GM23338 (cell line): ENCODE measurements around the gene CIZ1. TPM values are rescaled to one million over a fixed set of nuclear protein-coding genes. Genes with fewer than 3 reads are reported as not detected.

Experiments used
- ATAC-seq: fragments of 200-7000 bp; cut with Tn5 transposase; 3 replicates; pipeline ENCODE4 v1.9.1; 2020
- DNase-seq: peaks from one replicate; pipeline ENCODE4 v3.0.0-alpha.2; 2015; ENCODE audit warnings: low spot score
- H2AFZ ChIP-seq: fragments of 200-600 bp; sonication (generic); 2 replicates; pipeline ENCODE4 v1.8.0; 2016; ENCODE audit warnings: antibody characterized with exemption, mild to moderate bottlenecking, moderate library complexity
- H3F3A ChIP-seq: fragments of 200-600 bp; sonication (generic); replicated peaks from 2 replicates; pipeline ENCODE4 v1.8.0; 2017; ENCODE audit warnings: antibody characterized with exemption, mixed run types, low read depth
- H3K27ac ChIP-seq: fragments of 200-600 bp; sonication (generic); 2 replicates; pipeline ENCODE4 v1.6.1; 2016; ENCODE audit warnings: low read depth
- H3K27me3 ChIP-seq: fragments of 200-600 bp; sonication (generic); 2 replicates; pipeline ENCODE4 v1.8.0; 2016; ENCODE audit warnings: mild to moderate bottlenecking, mixed run types, moderate library complexity; ENCODE audit not compliant: insufficient read depth
- H3K36me3 ChIP-seq: fragments of 200-600 bp; sonication (generic); 2 replicates; pipeline ENCODE4 v1.8.0; 2016; ENCODE audit warnings: mild to moderate bottlenecking; ENCODE audit not compliant: insufficient read depth
- H3K4me1 ChIP-seq: fragments of 200-600 bp; sonication (generic); 2 replicates; pipeline ENCODE4 v1.8.0; 2016; ENCODE audit warnings: mild to moderate bottlenecking, moderate library complexity; ENCODE audit not compliant: insufficient read depth
- H3K4me2 ChIP-seq: fragments of 200-600 bp; sonication (generic); 2 replicates; pipeline ENCODE4 v1.7.1; 2017; ENCODE audit warnings: mixed run types
- H3K4me3 ChIP-seq: fragments of 200-600 bp; sonication (generic); 2 replicates; pipeline ENCODE4 v1.6.1; 2016; ENCODE audit warnings: mixed run types
- H3K79me2 ChIP-seq: fragments of 200-600 bp; sonication (generic); replicated peaks from 2 replicates; pipeline ENCODE4 v1.8.0; 2017; ENCODE audit warnings: mild to moderate bottlenecking; ENCODE audit not compliant: insufficient read depth
- H3K9me2 ChIP-seq: fragments of 200-600 bp; sonication (generic); 2 replicates; pipeline ENCODE4 v1.8.0; 2017; ENCODE audit not compliant: insufficient read depth
- H4K20me1 ChIP-seq: fragments of 200-600 bp; sonication (generic); replicated peaks from 2 replicates; pipeline ENCODE4 v1.8.0; 2017; ENCODE audit warnings: mild to moderate bottlenecking; ENCODE audit not compliant: insufficient read depth
- H3K27ac Mint-ChIP-seq: 2 replicates; pipeline ENCODE4 v1.8.0; 2020; ENCODE audit warnings: inconsistent platforms, mild to moderate bottlenecking, moderate library complexity, mixed read lengths
- H3K27me3 Mint-ChIP-seq: 3 replicates; pipeline ENCODE4 v1.8.0; 2022; ENCODE audit warnings: low read depth, mild to moderate bottlenecking, moderate library complexity, mixed read lengths, inconsistent platforms; ENCODE audit not compliant: insufficient read depth, poor library complexity
- H3K36me3 Mint-ChIP-seq: 3 replicates; pipeline ENCODE4 v1.8.0; 2021; ENCODE audit warnings: low read depth, mild to moderate bottlenecking, inconsistent platforms, moderate library complexity, mixed read lengths
- H3K4me1 Mint-ChIP-seq: 3 replicates; pipeline ENCODE4 v1.8.0; 2020; ENCODE audit warnings: mild to moderate bottlenecking, inconsistent platforms, mixed read lengths
- H3K4me3 Mint-ChIP-seq: 3 replicates; pipeline ENCODE4 v1.8.0; 2021; ENCODE audit warnings: moderate library complexity, mild to moderate bottlenecking, inconsistent platforms, mixed read lengths
- H3K9me3 Mint-ChIP-seq: 3 replicates; pipeline ENCODE4 v1.8.0; 2020; ENCODE audit warnings: moderate library complexity, mild to moderate bottlenecking, inconsistent platforms, mixed read lengths
- CREB1 ChIP-seq: fragments of 250-450 bp; sonication (Bioruptor Pico); IDR thresholded peaks from 2 replicates; pipeline ENCODE4 v1.5.0; 2020; ENCODE audit warnings: low read depth, mild to moderate bottlenecking, moderate library complexity
- ETS1 ChIP-seq: IDR thresholded peaks from 2 replicates; pipeline ENCODE4 v1.6.1; 2016; ENCODE audit warnings: antibody characterized with exemption
- EZH2 ChIP-seq: fragments of 200-600 bp; sonication (generic); IDR thresholded peaks from one replicate; pipeline ENCODE4 v1.8.0; 2017; ENCODE audit warnings: antibody characterized with exemption, mild to moderate bottlenecking, low read depth; ENCODE audit not compliant: unreplicated experiment
- JUNB ChIP-seq: IDR thresholded peaks from one replicate; pipeline ENCODE4 v1.6.1; 2016; ENCODE audit warnings: antibody characterized with exemption; ENCODE audit not compliant: unreplicated experiment
- POLR2AphosphoS5 ChIP-seq: IDR thresholded peaks from 2 replicates; pipeline ENCODE4 v1.6.1; 2016; ENCODE audit warnings: antibody characterized with exemption, low read depth
- ZNF114 ChIP-seq: fragments of 250-450 bp; sonication (Bioruptor Pico); IDR thresholded peaks from 2 replicates; pipeline ENCODE4 v1.5.0; 2020; ENCODE audit warnings: mild to moderate bottlenecking, moderate library complexity
- polyA plus RNA-seq: library from polyadenylated mRNA; unstranded; fragments of >200 nt; fragmentation: Nextera tagmentation; extraction: Ambion mirVana; gene quantifications from 2 replicates; pipeline ENCODE4 v1.2.1, GENCODE V29; 2016
- total RNA-seq: library from RNA; depleted of rRNA; stranded (reverse); fragments of >200 nt; shearing (Covaris generic); gene quantifications from 2 replicates; pipeline ENCODE4 v1.2.3, GENCODE V29; 2014
- TF ChIP-seq, protein P1 (sequence below), 2 experiments: fragments of 200-600 bp in 1 of 2; sonication (generic) in 1 of 2; conservative IDR thresholded peaks; 2 replicates each; pipeline versions ENCODE4 v1.5.1 to v1.6.1; 2016 to 2017; ENCODE audit warnings: antibody characterized with exemption in 2 of 2, low read depth in 2 of 2, mild to moderate bottlenecking in 2 of 2, moderate library complexity in 1 of 2
- TF ChIP-seq, protein P2 (sequence below): fragments of 250-450 bp; sonication (Bioruptor Pico); IDR thresholded peaks from 2 replicates; pipeline ENCODE4 v1.5.0; 2020; ENCODE audit warnings: mild to moderate bottlenecking, moderate library complexity

Gene CIZ1
- total and polyA plus RNA-seq, 2 experiments from 2014 or later: 49.6 to 61.4 TPM

DNA sequence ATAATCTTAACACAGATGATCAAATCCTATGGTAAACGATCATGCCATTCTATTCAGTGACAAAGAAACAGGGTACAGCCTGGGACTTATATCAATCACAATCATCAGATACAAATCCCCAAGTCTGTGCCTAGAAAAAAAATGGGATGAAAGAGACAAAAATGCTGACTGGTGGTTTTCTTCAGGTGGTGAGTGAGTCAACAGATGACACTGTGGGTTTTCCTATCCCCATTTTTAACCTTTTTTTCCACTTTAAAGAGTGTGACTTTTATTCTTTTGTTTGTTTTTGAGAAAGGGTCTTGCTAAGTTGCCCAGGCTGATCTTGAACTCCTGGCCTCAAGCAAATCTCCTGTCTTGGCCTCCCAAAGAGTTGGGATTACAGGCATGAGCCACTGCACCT is 3.2 kb downstream of the CIZ1 start:
- Histone ChIP-seq H3K27ac (no peak overlapping the region), H3K36me3 (0 out of 2 replicates have a peak, but pooled peaks cover 6% of the 10 kb centered on the region), H4K20me1 (peaks cover 3% of the 10 kb centered on the region; the same call in 1 of the 2 replicates), H3K4me3 (no peak overlapping the region), H3K4me1 (no peaks in the 10 kb centered on the region), H3K4me2 (no peak overlapping the region), H3K79me2 (no peaks in the 10 kb centered on the region), H3F3A (0 out of 2 replicates have a peak, but pooled peaks cover 3% of the 10 kb centered on the region), H3K9me2 (no peaks in the 10 kb centered on the region), H2AFZ (no peak overlapping the region), H3K27me3 (no peaks in the 10 kb centered on the region)
- Mint-ChIP-seq H3K27me3 (peaks cover 14% of the 10 kb centered on the region), H3K27ac (no peak overlapping the region), H3K9me3 (no peaks in the 10 kb centered on the region), H3K36me3 (peaks cover 43% of the 10 kb centered on the region), H3K4me3 (no peak overlapping the region), H3K4me1 (peaks cover 6% of the 10 kb centered on the region)
- DNase-seq: no peak
- no peak for TF ChIP-seq ZNF114
- no peak for TF ChIP-seq ETS1
- TF ChIP-seq, protein P1, sequence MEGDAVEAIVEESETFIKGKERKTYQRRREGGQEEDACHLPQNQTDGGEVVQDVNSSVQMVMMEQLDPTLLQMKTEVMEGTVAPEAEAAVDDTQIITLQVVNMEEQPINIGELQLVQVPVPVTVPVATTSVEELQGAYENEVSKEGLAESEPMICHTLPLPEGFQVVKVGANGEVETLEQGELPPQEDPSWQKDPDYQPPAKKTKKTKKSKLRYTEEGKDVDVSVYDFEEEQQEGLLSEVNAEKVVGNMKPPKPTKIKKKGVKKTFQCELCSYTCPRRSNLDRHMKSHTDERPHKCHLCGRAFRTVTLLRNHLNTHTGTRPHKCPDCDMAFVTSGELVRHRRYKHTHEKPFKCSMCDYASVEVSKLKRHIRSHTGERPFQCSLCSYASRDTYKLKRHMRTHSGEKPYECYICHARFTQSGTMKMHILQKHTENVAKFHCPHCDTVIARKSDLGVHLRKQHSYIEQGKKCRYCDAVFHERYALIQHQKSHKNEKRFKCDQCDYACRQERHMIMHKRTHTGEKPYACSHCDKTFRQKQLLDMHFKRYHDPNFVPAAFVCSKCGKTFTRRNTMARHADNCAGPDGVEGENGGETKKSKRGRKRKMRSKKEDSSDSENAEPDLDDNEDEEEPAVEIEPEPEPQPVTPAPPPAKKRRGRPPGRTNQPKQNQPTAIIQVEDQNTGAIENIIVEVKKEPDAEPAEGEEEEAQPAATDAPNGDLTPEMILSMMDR (conservative IDR thresholded peaks at IDR 0.05; ENCODE audit: low read depth in 2 of 2): no peak
- TF ChIP-seq CREB1 (CRISPR knock-in tag): no peak
- TF ChIP-seq POLR2AphosphoS5: no peak
- TF ChIP-seq JUNB: no peak
- no peak for TF ChIP-seq EZH2
- TF ChIP-seq, protein P2, sequence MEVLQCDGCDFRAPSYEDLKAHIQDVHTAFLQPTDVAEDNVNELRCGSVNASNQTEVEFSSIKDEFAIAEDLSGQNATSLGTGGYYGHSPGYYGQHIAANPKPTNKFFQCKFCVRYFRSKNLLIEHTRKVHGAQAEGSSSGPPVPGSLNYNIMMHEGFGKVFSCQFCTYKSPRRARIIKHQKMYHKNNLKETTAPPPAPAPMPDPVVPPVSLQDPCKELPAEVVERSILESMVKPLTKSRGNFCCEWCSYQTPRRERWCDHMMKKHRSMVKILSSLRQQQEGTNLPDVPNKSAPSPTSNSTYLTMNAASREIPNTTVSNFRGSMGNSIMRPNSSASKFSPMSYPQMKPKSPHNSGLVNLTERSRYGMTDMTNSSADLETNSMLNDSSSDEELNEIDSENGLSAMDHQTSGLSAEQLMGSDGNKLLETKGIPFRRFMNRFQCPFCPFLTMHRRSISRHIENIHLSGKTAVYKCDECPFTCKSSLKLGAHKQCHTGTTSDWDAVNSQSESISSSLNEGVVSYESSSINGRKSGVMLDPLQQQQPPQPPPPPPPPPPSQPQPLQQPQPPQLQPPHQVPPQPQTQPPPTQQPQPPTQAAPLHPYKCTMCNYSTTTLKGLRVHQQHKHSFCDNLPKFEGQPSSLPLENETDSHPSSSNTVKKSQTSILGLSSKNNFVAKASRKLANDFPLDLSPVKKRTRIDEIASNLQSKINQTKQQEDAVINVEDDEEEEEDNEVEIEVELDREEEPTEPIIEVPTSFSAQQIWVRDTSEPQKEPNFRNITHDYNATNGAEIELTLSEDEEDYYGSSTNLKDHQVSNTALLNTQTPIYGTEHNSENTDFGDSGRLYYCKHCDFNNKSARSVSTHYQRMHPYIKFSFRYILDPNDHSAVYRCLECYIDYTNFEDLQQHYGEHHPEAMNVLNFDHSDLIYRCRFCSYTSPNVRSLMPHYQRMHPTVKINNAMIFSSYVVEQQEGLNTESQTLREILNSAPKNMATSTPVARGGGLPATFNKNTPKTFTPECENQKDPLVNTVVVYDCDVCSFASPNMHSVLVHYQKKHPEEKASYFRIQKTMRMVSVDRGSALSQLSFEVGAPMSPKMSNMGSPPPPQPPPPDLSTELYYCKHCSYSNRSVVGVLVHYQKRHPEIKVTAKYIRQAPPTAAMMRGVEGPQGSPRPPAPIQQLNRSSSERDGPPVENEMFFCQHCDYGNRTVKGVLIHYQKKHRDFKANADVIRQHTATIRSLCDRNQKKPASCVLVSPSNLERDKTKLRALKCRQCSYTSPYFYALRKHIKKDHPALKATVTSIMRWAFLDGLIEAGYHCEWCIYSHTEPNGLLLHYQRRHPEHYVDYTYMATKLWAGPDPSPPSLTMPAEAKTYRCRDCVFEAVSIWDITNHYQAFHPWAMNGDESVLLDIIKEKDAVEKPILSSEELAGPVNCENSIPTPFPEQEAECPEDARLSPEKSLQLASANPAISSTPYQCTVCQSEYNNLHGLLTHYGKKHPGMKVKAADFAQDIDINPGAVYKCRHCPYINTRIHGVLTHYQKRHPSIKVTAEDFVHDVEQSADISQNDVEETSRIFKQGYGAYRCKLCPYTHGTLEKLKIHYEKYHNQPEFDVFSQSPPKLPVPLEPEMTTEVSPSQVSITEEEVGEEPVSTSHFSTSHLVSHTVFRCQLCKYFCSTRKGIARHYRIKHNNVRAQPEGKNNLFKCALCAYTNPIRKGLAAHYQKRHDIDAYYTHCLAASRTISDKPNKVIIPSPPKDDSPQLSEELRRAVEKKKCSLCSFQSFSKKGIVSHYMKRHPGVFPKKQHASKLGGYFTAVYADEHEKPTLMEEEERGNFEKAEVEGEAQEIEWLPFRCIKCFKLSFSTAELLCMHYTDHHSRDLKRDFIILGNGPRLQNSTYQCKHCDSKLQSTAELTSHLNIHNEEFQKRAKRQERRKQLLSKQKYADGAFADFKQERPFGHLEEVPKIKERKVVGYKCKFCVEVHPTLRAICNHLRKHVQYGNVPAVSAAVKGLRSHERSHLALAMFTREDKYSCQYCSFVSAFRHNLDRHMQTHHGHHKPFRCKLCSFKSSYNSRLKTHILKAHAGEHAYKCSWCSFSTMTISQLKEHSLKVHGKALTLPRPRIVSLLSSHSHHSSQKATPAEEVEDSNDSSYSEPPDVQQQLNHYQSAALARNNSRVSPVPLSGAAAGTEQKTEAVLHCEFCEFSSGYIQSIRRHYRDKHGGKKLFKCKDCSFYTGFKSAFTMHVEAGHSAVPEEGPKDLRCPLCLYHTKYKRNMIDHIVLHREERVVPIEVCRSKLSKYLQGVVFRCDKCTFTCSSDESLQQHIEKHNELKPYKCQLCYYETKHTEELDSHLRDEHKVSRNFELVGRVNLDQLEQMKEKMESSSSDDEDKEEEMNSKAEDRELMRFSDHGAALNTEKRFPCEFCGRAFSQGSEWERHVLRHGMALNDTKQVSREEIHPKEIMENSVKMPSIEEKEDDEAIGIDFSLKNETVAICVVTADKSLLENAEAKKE (CRISPR knock-in tag): no peak
- no peak for ATAC-seq
